ENCODE measurements around the gene ZBTB32.

The ZBTB32 gene

GRCh38 chr19:35738021-35738886, 33.9 kb downstream of the ZBTB32 start:
- no peak for DNase-seq

GRCh38 chr19:35738887-35739229, 34.5 kb downstream of the ZBTB32 start:
- DNase-seq: no peak

- no peak for DNase-seq
Measured at GRCh38 chr19:35739275-35740107, 35.1 kb downstream of the ZBTB32 start.

GRCh38 chr19:35740108-35740422, 35.7 kb downstream of the ZBTB32 start:
- no peak for DNase-seq

- peak; percentile 94 for DNase-seq
Measured at GRCh38 chr19:35740423-35741202, 36.3 kb downstream of the ZBTB32 start.

- no peak for DNase-seq
Measured at GRCh38 chr19:35741203-35741515, 36.8 kb downstream of the ZBTB32 start.

- DNase-seq: peak; percentile 44
Measured at GRCh38 chr19:35742121-35742724, 37.9 kb downstream of the ZBTB32 start, which contains the start of gene IGFLR1. Gene IGFLR1 (minus strand): TSS chr19:35742452. CDS start chr19:35741180, 1,272 bp downstream.

- no peak for DNase-seq
Measured at GRCh38 chr19:35743640-35744429, 39.5 kb downstream of the ZBTB32 start.

- peak; percentile 90 for DNase-seq
Measured at GRCh38 chr19:35744430-35745327, 40.3 kb downstream of the ZBTB32 start.

- peak; percentile 93 for DNase-seq
Measured at GRCh38 chr19:35745328-35746086, 41.1 kb downstream of the ZBTB32 start, which contains the start of the genes PSENEN and U2AF1L4. Gene PSENEN (plus strand): TSS chr19:35745651. CDS start chr19:35745931, 280 bp downstream. Gene U2AF1L4 (minus strand): TSS chr19:35745418. CDS start chr19:35745391, 27 bp downstream.

GRCh38 chr19:35746087-35746462, 41.7 kb downstream of the ZBTB32 start:
- DNase-seq: no peak

GRCh38 chr19:35746531-35746930, 42.2 kb downstream of the ZBTB32 start:
- no peak for DNase-seq

GRCh38 chr19:35748106-35749020, 44.0 kb downstream of the ZBTB32 start, which contains the start of gene LIN37:
Gene LIN37 (plus strand): TSS chr19:35748576. CDS start chr19:35748725, 149 bp downstream.
- DNase-seq: peak; percentile 99

- DNase-seq: no peak
Measured at GRCh38 chr19:35750167-35750566, 45.8 kb downstream of the ZBTB32 start.

GRCh38 chr19:35751839-35752745, 47.7 kb downstream of the ZBTB32 start:
- no peak for DNase-seq

GRCh38 chr19:35752746-35753350, 48.5 kb downstream of the ZBTB32 start:
- DNase-seq: no peak

Measured in effector CD4-positive, alpha-beta T cell (primary cell).